OCI-LY7 (cell line): ENCODE results near the gene UNG. TPM values are rescaled to one million over a fixed set of nuclear protein-coding genes. Genes with fewer than 3 reads are reported as not detected.

ENCODE experiments used
- BruUV-seq: library from RNA; stranded (reverse); fragments of 400-500 nt; replicated peaks from 2 replicates; lab custom pipeline; 2021; lab: Mats Ljungman, UMichigan
- CTCF ChIA-PET: fragments of 300-600 bp; sonication (Branson Sonifier 250); formaldehyde crosslinking; loops from one replicate; lab custom pipeline; 2022; ENCODE audit warnings: antibody characterized with exemption; ENCODE audit not compliant: unreplicated experiment; lab: Charles Lee
- POLR2A ChIA-PET: fragments of 300-600 bp; sonication (Branson Sonifier 250); formaldehyde crosslinking; loops from one replicate; lab custom pipeline; 2022; ENCODE audit warnings: antibody characterized with exemption; lab: Charles Lee
- DNase-seq: peaks from one replicate; pipeline ENCODE4 v3.0.0-alpha.2; 2015; ENCODE audit warnings: low spot score
- H2AFZ ChIP-seq: fragments of 200-600 bp; sonication (generic), shearing (Covaris generic); 2 replicates; pipeline ENCODE4 v1.6.1; 2014; ENCODE audit warnings: mild to moderate bottlenecking, antibody characterized with exemption, low read length, moderate library complexity
- H3K27ac ChIP-seq: fragments of 200-600 bp; sonication (generic); 2 replicates; pipeline ENCODE4 v1.5.1; 2014; ENCODE audit warnings: mixed run types, low read depth, mild to moderate bottlenecking, moderate library complexity, low read length, inconsistent platforms; ENCODE audit not compliant: poor library complexity, severe bottlenecking
- H3K36me3 ChIP-seq: fragments of 200-600 bp; sonication (generic); 2 replicates; pipeline ENCODE4 v1.6.1; 2014; ENCODE audit warnings: mild to moderate bottlenecking, antibody characterized with exemption, low read length, moderate library complexity, mixed read lengths; ENCODE audit not compliant: insufficient read depth
- H3K4me1 ChIP-seq: fragments of 200-600 bp; sonication (generic); 2 replicates; pipeline ENCODE4 v1.5.1; 2014; ENCODE audit warnings: mild to moderate bottlenecking, low read length; ENCODE audit not compliant: insufficient read depth, poor library complexity, severe bottlenecking
- H3K4me2 ChIP-seq: fragments of 200-600 bp; sonication (generic); 2 replicates; pipeline ENCODE4 v1.6.1; 2014; ENCODE audit warnings: mild to moderate bottlenecking, low read length
- H3K4me3 ChIP-seq: fragments of 200-600 bp; sonication (generic); 2 replicates; pipeline ENCODE4 v1.5.1; 2014; ENCODE audit warnings: mild to moderate bottlenecking, low read depth, low read length; ENCODE audit not compliant: poor library complexity, severe bottlenecking
- H3K79me2 ChIP-seq: fragments of 200-600 bp; sonication (generic); 2 replicates; pipeline ENCODE4 v1.6.1; 2016; ENCODE audit warnings: low read depth, mild to moderate bottlenecking, low read length, moderate library complexity, mixed read lengths; ENCODE audit not compliant: insufficient read depth
- H3K9me2 ChIP-seq: fragments of 200-600 bp; sonication (generic); 2 replicates; pipeline ENCODE4 v1.6.1; 2016; ENCODE audit warnings: mild to moderate bottlenecking, low read length, mixed read lengths; ENCODE audit not compliant: insufficient read depth
- H3K9me3 ChIP-seq: fragments of 200-600 bp; sonication (generic); 2 replicates; pipeline ENCODE4 v1.6.1; 2014; ENCODE audit warnings: mild to moderate bottlenecking, mixed run types, low read length, mixed read lengths
- H4K20me1 ChIP-seq: fragments of 200-600 bp; sonication (generic); 2 replicates; pipeline ENCODE4 v1.6.1; 2014; ENCODE audit warnings: mild to moderate bottlenecking, antibody characterized with exemption, low read length, moderate library complexity, mixed read lengths; ENCODE audit not compliant: insufficient read depth
- EZH2phosphoT487 ChIP-seq: fragments of 200-600 bp; sonication (generic); IDR thresholded peaks from 2 replicates; pipeline ENCODE4 v1.6.1; 2018; ENCODE audit warnings: low read depth, borderline replicate concordance, mild to moderate bottlenecking, mixed run types, antibody characterized with exemption, low read length, moderate library complexity, mixed read lengths
- intact Hi-C: fragments of 100-400 bp; cut with micrococcal nuclease; formaldehyde crosslinking; loops from one replicate; pipeline ENCODE4 v1.10.0; 2022; ENCODE audit not compliant: unreplicated experiment
- total RNA-seq, 2 experiments: library from RNA; depleted of rRNA in 1 of 2; stranded (reverse); fragments of >200 nt in 1 of 2; shearing (Covaris generic) in 1 of 2; gene quantifications; 2 replicates each; pipeline ENCODE4 v1.2.3, GENCODE V29; 2014 to 2022
- TF ChIP-seq, protein P1 (sequence below): fragments of 200-600 bp; sonication (generic); conservative IDR thresholded peaks from 2 replicates; pipeline ENCODE4 v1.5.1; 2014; ENCODE audit warnings: mild to moderate bottlenecking, antibody characterized with exemption, low read length, moderate library complexity, mixed read lengths

Gene UNG
- total RNA-seq, 2 experiments from 2014 or later, result 60.6 to 84.1 TPM

DNA sequence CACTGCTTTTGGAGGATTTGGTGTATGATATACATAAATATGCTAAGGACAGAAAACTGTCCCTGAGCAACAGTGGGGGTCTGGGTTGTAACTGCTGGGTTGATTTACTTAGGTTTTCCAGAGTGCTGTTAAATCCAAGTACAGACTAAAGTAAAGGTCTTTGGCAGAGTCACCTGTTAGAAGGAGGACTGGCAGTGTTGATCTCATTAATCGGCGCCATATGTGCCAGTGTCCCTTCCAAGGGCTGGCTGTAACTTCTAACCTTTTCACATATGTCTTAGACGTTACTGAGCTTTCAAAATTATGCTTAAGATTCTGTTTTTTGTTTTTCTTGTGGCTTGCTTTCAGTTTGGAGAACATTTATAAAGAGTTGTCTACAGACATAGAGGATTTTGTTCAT lies 5.1 kb downstream of the UNG start:
- BruUV-seq, result no TSS peak
- Histone ChIP-seq H3K4me1 (peaks cover 16% of the 10 kb centered on the region), H4K20me1 (0 out of 2 replicates have a peak, but pooled peaks cover 4% of the 10 kb centered on the region), H2AFZ (no peak overlapping the region), H3K9me3 (no peaks in the 10 kb centered on the region), H3K9me2 (no peaks in the 10 kb centered on the region), H3K4me2 (no peak overlapping the region), H3K36me3 (peaks cover 92% of the 10 kb centered on the region), H3K27ac (no peak overlapping the region), H3K4me3 (no peak overlapping the region), H3K79me2 (peaks cover 28% of the 10 kb centered on the region)
- CTCF ChIA-PET, result no interaction called here
- no peak for TF ChIP-seq EZH2phosphoT487
- TF ChIP-seq, protein P1, sequence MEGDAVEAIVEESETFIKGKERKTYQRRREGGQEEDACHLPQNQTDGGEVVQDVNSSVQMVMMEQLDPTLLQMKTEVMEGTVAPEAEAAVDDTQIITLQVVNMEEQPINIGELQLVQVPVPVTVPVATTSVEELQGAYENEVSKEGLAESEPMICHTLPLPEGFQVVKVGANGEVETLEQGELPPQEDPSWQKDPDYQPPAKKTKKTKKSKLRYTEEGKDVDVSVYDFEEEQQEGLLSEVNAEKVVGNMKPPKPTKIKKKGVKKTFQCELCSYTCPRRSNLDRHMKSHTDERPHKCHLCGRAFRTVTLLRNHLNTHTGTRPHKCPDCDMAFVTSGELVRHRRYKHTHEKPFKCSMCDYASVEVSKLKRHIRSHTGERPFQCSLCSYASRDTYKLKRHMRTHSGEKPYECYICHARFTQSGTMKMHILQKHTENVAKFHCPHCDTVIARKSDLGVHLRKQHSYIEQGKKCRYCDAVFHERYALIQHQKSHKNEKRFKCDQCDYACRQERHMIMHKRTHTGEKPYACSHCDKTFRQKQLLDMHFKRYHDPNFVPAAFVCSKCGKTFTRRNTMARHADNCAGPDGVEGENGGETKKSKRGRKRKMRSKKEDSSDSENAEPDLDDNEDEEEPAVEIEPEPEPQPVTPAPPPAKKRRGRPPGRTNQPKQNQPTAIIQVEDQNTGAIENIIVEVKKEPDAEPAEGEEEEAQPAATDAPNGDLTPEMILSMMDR, result no peak
- intact Hi-C loops, result no loop called here
- POLR2A ChIA-PET, result interaction anchor here (0.6 kb wide), 3 partner anchors 21 to 296 kb away, joined by 3 read pairs; no protein-coding TSS in a partner anchor
- DNase-seq, result no peak

- ChIA-PET CTCF (no interaction called here), POLR2A (no interaction called here)
- Histone ChIP-seq H3K79me2 (peaks cover 6% of the 10 kb centered on the region; the same call in 1 of the 2 replicates), H3K9me2 (no peaks in the 10 kb centered on the region), H3K36me3 (peaks cover 95% of the 10 kb centered on the region), H3K9me3 (no peaks in the 10 kb centered on the region), H4K20me1 (no peaks in the 10 kb centered on the region), H3K4me1 (no peaks in the 10 kb centered on the region), H3K27ac (no peak overlapping the region), H3K4me2 (no peak overlapping the region), H2AFZ (no peak overlapping the region), H3K4me3 (no peak overlapping the region)
- BruUV-seq, result no TSS peak
- no peak for TF ChIP-seq EZH2phosphoT487
- TF ChIP-seq, protein P1, result no peak
- DNase-seq, result no peak
- intact Hi-C loops, result no loop called here
Measured at GRCh38 chr12:109105176-109105575, 7.8 kb downstream of the UNG start.

DNA sequence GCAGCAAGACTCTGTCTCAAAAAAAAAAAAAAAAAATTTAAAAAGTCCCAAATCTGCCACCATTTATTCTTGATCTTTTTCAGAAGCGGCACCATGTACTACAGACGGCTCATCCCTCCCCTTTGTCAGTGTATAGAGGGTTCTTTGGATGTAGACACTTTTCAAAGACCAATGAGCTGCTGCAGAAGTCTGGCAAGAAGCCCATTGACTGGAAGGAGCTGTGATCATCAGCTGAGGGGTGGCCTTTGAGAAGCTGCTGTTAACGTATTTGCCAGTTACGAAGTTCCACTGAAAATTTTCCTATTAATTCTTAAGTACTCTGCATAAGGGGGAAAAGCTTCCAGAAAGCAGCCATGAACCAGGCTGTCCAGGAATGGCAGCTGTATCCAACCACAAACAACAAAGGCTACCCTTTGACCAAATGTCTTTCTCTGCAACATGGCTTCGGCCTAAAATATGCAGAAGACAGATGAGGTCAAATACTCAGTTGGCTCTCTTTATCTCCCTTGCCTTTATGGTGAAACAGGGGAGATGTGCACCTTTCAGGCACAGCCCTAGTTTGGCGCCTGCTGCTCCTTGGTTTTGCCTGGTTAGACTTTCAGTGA lies 12.5 kb downstream of the UNG start:
- H3K27ac ChIP-seq, result no peak overlapping the region
- H3K4me1 ChIP-seq, result peaks cover 4% of the 10 kb centered on the region
- CTCF ChIA-PET, result no interaction called here
- no peaks in the 10 kb centered on the region for H4K20me1 ChIP-seq
- H3K9me3 ChIP-seq, result no peaks in the 10 kb centered on the region
- TF ChIP-seq, protein P1, result no peak
- TSS peak; percentile 71 for BruUV-seq
- no peak for DNase-seq
- no peak overlapping the region for H2AFZ ChIP-seq
- POLR2A ChIA-PET, result no interaction called here
- peaks cover 75% of the 10 kb centered on the region for H3K36me3 ChIP-seq
- H3K4me2 ChIP-seq, result no peak overlapping the region
- no peak overlapping the region for H3K4me3 ChIP-seq
- intact Hi-C loops, result loop anchor here (5.0 kb wide), 1 partner anchor 277 kb away; no protein-coding TSS in a partner anchor
- no peaks in the 10 kb centered on the region for H3K79me2 ChIP-seq
- H3K9me2 ChIP-seq, result no peaks in the 10 kb centered on the region
